ENCODE data around the gene UMPS.
"Not testable (repeated sequence)": the region's sequence is repeated elsewhere in the genome, so short reads cannot be mapped to it uniquely, and the experiment has no call there.

The UMPS gene

DNA sequence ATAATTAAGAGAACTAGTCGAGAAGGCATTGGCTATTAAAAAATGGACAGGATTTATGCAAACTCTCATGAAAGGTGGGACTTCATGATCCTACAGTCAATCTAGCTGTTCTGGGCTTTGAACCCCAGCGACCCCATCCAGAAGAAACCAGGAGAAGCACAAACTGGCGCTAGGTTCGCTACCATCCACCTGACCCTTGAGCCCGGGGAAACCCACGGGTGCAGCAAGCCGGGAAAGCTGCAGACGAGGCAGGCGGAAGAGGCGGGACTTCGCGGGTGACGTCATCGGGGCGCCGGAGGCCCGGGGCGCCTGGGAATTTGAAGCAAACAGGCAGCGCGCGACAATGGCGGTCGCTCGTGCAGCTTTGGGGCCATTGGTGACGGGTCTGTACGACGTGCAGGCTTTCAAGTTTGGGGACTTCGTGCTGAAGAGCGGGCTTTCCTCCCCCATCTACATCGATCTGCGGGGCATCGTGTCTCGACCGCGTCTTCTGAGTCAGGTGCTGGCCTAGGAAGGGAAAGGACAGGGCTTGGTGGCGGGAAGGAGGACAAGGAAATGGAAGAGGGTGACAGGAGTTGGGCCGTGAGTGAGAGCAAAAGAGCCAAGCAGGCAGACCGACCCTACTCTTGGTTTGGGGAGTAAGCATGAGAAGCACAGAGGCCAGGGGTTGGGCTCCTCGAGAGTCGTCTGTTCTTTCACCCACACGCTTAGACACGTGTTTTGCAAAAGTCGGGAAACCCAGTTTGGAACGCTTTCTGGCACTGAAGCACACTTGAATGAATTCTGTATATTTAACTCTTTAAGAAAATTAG lies at the start of gene UMPS:
TSS of gene UMPS (plus strand) at position 324 of the 812 bp plus-strand sequence. CDS start at position 344, 20 bp downstream.
- peak; percentile 81 to 90 (median 86) for DNase-seq

DNA sequence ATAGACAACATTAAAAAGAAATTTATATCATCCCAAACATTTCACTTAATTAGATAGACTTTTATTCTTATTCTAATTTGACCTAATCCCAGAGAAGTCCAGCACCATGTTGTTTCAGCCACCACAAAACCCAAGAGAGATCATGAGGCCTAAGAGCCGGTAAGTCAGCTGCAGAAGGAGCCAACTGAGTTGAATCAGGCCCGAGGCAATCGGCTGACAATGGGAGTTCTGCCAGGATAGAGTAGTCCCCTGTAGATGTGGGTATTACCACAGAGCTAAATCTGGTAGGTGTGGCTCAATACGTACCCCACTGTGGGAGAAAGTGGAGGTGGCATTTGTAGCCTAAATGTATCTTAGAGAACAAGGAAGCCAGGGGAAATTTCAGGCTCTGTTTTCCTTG lies 49.7 kb upstream of the UMPS start:
- DNase-seq, result no peak

DNA sequence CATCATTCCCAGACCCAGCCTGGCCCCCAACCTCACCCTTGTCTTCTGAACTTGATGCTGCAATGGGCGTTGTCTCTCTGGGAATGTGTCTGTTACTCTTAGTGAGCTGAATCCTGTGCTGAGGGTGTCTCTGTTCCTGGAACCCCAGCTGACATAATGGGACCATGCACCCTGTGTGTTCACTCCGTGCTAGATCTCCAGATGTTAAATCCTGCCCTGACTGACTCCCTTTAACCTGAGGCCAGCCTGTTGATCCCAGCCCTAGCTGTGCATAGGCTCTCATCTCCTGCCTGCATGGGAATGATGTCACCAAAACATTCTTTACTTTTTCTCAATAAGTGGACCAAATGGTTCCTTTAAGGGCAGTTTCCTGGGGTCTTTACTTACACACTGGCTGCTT lies 48.0 kb upstream of the UMPS start:
- DNase-seq, result no peak

DNA sequence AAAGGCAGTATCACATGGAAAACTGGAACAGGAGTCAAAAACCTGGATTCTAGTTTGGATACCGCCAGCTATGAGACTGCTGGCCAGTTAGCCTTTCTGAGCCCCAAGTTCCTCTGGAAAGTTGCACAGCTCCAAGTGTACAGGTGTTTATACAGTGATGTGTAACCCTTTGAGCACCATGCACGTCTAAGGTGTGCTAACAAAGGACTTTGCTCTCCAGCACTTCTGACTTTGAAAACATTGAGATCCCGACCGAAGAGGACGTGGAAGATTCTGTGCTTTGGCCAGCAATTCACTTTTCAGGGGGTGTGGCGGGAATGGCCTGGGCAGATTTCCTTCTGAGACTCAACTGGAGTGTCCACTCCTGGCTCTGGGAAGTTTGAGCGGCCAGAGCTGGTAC lies 45.8 kb upstream of the UMPS start:
- DNase-seq, result no peak

DNA sequence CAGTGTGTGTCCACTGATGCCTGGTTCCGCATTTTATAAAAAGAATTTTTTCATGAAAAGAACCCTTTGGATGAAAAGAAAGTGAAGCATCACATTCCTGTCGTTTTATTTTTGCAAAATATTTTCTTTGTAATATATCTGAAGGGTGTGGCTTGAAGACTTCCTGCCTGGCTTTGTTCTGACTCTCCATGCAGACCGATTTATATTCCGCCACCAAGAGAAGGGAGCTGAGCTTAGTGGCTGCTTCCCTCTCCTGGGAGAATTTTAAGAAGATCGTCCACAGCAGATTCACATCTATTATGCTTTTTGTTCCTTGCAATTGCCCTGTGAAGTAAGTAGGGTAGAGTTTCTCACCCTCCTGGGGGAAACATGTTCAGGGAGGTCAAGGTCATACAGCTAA lies 45.2 kb upstream of the UMPS start:
- no peak for DNase-seq

DNA sequence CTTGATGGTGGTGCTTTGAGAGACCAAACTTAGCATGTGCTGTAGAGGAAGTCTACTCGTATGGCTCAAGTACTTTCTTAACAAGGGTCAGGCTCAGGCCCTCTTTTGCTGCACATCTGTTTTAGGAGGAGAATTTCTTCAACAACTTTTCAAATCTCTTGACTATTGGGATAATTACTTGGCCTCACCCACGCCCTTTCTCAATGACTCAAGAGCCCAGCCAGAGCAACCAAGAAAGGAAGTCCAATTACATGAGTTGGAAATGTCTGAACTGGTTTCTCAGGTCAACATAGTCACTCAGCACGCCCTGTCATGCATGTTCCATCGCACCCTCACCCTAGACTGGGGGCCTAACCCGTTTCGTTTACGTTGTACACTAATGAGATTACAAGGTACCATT lies 44.8 kb upstream of the UMPS start:
- no peak for DNase-seq

DNA sequence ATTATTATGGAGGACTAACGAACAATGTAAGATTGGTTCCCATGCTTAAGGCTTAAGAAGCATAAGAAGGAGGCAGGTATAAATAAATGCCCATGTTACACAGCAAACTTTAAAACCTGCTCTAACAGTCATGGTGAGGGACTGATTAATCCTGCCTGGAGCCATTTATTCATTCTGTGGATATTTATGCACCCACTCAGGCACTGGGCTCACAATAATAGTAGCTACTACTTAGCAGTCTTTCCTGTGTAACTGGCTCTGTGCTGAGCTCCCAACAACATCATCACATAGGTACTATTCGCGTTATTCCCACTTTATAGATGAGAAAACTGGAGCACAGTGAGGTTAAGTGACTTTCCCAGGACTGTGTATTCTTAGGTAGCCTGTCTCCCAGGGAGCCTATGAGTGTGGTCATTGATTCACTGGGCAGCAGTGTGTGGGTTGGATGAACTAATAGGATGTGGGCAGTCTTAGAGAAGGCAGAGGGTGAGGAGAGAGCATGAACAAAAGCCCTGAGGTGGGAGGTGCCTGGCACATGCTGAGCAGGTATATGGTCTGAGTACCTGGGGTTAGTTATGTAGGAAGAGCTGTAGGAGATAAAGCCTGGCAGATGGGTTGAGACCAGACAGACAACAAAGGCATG lies 44.1 kb upstream of the UMPS start:
- DNase-seq, result no peak

DNA sequence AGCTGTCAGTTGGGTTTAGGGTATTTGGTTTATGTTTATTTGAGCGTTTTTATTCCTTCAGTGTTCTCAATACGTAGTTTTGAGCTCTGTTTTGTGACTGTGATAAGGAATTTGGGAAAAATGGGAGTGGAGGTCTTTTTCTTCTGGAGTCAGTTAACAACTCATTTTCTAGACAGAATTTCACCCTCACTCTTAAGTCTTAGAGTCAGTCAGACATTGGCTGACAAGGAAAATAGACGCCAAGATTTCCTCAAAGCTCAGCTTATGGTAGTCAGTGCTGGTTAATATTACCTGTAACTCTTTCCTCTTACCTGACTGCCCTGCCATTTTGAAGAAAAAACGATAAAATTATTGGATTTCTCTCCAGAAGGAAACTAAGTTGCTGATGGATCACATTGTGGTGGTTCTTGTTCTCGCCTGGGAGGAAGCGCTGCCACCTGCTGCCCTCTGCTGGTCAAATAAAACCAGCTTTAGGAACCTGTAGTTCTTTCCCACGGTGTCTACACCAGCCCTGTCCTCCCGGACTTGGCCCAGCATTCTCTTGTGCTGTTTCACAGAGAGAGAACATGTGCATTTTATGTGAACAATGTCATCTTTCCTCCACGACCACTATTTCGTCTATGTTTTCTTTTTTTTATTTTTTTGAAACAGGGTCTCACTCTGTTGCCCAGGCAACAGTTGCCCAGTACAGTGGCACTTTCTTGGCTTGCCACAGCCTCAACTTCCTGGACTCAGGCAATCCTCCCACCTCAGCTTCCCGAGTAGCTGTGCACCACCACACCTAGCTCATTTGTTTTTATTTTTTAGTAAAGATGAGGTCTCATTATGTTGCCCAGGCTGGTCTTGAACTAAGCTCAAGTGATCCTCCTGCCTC lies 41.4 kb upstream of the UMPS start:
- peak; percentile 16 to 64 (median 36) for DNase-seq

DNA sequence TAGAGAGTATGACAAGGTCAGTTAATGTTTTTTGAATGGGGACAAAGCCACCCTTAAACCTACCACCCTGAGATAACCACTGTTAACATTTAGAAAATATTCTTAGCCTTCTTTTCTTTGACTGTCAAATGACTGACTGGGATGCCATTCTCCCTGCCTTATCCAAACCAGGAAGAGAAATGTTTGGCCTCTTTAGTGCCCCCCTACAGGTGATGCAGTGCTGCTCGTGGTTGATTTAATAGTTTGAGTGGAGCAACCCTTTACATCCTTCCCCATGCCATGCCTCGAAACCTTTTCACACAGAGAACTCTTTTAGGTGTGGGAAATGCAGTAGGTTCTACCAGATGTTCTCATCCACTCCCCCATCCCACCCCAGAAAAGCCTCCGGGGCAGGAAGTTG lies 38.7 kb upstream of the UMPS start:
- DNase-seq, result no peak

DNA sequence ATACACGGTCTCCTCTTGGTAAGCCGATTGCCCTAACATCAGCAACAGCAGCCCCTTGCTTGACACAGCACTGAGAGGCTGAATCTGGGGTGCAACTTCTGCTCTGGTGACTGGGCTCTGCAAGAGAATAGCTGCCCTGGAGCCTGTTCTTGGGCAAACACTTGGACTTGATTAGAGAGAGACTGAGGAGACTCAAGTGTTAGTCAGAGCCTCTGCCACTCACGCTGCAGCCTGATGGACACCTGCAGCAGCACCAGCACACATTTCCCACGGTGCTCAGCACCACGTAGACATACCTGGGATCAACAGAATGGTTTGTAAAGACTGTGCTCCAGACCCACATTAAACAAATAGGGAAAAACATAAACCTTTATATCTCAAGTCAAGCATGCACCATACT lies 35.8 kb upstream of the UMPS start:
- DNase-seq, result no peak

DNA sequence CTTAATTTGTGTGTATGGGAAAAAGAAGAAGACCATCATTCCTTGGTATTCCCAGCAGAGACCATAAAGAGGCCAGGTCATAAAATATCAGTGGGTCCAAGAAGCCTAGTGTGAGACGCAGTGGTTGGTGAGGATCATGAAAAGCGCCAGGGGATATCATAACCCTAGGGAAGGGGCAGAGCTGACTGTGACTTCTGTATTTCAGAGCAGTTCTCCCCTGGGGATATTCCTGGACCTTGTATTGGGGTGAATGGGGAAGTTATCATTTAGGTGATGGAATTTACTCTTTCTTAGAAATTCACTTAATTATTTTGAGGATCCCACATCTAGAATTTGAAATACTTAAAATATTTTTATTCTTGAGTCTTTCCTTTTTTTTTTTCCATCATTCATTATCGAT lies 34.9 kb upstream of the UMPS start:
- DNase-seq, result no peak

DNA sequence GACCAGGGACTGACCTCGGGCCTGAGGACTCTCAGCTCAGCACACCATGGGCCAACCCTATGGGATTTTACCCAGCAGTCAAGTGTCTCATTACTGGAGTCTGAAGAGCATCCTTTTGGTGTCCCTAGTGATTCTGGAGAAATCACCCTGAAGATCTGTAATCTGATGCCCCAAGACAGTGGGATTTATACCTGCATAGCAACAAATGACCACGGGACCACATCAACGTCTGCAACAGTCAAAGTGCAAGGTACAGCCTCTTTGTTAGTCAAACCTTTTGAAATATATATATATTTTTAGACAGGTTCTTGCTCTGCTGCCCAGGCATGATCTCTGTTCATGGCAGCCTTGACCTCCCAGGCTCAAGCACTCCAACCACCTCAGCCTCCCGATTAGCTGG lies 34.2 kb upstream of the UMPS start:
- no peak for DNase-seq

DNA sequence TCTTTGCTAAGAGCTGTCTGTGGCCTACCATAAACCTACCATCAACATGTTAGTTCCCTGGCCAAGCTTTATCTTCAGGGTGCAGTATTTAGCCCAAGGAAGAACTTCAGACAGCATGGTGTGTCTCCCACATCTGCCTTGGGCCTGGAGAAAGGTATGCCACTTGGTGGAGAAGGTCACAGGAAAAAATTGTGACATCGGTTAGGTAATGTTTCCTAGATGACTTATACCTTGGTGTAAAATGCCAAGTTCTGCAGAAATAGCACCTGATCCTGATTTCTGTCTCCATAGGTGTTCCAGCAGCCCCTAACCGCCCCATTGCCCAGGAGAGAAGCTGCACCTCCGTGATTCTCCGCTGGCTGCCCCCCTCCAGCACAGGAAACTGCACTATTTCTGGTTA lies 33.0 kb upstream of the UMPS start:
- DNase-seq, result no peak

DNA sequence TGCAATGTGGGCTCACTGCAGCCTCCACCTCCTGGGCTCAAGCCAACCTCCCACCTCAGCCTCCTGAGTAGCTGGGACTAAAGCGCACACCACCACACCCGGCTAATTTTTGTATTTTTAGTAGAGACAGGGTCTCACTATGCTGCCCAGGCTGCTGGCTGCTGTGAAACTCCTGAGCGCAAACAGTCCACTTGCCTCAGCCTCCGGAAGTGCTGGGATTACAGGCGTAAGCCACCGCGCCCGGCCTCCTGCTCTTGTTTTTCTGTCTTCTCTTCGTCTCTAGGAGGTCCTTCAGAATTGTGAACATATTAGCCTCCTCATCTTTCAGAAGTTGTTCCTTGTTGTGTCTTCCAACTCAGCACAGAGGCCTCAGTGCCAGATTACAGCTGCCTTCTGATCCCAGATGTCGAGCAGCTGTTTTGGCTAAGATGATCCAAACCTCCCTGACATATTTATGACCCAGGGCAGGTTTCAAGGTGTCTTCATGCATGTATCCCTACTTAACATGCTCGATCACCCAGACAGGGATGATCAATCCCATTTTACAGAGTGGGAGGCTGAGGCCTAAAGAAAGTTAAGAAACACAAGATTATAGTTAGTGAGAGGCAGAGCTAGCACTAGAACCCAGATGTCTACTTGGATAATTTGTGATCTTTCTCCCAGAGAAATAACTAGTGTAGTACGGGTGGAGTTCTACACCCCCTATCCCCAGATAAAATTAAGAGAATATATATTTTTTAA lies 32.1 kb upstream of the UMPS start:
- DNase-seq, result no peak

DNA sequence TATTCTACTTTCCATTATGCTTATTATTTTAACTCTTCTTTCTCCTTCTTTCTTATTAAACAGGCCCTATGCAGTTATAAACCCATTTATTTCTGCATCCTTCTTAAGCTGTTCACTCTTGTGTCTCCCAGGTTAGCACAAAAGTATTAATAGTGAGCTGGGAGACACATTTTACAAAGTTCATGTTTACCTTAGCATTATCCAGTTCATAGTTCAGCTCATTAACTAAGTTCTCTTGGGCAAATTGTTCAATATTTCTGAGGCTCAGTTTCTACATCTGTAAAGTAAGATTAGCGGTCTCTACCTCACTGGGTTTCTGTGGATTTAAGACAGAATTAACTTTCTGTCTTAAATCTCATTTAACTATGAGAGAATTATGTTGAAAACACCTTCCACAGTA lies 31.2 kb upstream of the UMPS start:
- no peak for DNase-seq

DNA sequence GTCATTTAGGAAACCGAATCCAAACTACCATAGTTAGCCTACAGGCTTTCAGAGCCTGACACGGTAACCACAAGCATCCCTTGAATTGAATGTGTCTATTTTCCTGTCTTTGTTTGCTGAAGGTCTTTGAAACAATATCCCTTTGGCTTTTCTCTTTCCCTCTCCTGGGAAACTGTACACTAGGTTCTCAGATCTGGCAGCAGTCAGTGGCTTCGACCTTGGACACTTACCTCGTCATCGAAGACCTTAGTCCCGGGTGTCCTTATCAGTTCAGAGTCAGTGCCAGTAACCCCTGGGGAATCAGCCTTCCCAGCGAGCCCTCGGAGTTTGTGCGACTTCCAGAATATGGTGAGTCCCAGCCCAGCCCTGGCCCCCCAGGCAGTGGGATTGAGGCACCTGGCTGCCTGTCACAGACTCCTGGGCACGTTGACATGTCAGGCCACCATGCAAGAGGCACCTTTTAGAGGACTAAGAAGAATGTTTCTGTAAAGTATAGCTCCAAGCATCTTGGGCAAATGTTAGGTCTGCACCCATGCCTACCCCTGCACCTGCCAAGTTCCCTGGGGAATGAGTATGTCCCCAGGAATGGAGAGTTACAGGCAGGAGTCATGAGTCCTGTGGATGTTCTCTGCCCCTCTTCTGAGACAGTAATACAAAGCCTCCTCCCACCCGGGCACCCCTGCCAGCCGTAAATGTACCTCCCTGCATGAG lies 30.4 kb upstream of the UMPS start:
- no peak for DNase-seq

DNA sequence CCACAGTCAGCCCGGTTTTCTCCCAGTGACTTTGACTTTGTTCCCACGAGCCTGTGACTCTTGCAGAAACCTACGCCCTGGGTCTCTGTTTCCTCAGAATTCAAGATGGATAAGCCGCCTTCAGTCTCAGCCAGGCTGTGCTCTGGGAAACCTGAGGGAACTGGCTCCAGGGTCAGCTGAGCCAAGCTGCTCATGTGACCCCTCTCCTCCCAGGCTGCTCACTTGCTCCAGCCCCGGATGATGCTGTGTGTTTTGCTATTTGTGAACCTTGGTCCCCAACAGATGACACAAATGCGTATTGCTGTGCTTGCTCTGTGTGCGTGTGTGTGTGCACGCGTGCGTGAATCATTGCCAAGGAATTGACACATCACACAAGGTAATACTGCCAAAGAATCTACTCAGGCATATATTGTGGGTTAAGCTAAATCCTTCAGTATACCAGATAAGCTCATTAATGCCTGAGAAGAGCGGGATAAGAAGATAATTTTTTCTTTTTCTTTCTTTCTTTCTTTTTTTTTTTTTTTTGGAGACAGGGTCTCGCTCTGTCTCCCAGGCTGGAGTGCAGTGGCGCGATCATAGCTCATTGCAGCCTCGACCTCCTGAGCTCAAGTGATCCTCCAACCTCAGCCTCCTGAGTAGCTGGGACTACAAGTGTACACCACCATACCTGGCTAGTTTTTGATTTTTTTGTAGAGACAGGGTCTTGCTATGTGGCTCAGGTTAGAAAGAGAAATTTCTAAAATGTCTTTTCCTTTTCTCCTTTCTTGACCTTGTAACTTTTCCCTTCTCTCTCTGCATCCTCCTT lies 29.2 kb upstream of the UMPS start:
- DNase-seq, result no peak

DNA sequence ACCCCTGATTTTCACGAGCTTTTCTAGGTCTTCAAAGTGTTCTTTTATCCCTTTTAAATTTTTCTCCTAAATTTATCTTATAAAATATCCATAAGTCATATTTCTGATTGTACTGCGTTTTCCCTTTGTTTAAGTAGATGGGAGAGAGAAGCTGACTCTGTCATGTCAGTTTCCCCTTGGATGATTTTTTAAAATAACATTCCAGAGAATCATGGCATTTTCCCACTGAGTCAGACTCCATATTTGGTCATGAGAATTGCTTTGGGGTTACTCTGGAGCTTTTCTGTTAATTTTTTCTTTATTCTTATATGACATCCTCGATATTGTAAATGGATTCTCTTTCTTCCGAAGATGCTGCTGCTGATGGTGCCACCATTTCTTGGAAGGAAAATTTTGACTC lies 28.6 kb upstream of the UMPS start:
- no peak for DNase-seq

DNA sequence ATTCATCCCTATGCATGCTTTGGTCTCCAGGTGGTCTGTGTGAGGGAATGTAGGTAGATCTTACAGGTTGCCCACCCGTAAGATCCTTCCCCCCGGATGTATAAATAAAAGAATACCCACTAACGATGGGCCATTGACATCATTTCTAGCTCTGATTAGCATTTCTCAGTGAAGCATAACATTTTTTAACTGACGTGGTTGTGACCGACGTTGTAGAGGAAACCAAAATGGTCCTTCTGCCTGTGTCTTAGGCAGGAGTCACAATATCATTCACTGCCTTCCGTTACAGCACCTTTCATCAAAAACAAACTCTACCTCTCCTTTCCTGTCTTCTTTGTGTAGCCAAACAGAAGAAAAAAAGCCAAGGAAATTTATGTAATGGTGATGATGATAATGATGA lies 27.3 kb upstream of the UMPS start:
- DNase-seq, result no peak

DNA sequence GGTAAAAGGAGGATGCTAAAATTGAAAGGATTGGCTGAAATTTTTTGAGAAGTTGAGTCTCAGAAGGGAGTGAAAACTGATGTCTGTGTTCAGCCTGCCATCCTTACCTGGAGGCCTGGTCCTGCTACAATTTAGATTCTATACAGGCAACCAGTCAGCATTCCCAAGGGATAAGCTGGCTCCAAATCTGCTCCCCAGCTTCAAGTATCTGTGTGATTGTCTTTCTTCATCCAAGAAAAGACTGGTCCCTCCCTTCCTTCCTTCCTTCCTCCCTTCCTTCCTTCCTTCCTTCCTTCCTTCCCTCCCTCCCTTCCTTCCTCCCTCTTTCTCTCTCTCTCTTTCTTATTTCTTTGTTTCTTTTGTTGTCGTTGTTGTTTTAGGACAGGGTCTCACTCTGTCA lies 24.7 kb upstream of the UMPS start:
- no peak for DNase-seq

DNA sequence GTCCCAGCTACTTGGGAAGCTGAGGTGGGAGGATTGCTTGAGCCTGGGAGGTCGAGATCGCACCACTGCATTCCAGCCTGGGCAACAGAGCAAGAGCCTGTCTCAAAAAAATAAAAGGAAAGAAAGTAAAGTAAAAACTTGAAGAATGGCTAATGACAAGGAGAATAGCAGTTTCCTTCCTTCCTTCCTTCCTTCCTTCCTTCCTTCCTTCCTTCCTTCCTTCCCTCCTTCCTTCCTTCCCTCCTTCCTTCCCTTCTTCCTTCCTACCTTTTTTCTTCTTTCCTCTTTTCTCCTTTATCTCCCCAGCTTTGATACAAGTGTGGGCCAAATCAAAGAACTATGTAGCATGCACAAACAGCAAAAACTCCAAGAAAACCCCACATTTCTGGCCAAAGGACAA lies 23.0 kb upstream of the UMPS start:
- not testable (repeated sequence) for DNase-seq

Measured in stimulated activated naive CD4-positive, alpha-beta T cell (primary cell).